D721Med (cell line): ENCODE measurements around the gene ARHGAP6.

Experiments
- DNase-seq: peaks from one replicate; pipeline ENCODE4 v3.0.0; 2011; ENCODE audit warnings: low spot score; ENCODE audit not compliant: insufficient read length
- FAIRE-seq: peaks from 2 replicates; lab custom pipeline; 2011; peaks lifted over from hg19 to GRCh38; lab: Jason Lieb, UNC
- TF ChIP-seq, protein P1 (sequence below): IDR thresholded peaks from 2 replicates; pipeline ENCODE4 v1.5.1; 2012; ENCODE audit warnings: mild to moderate bottlenecking, control low read depth; ENCODE audit not compliant: insufficient read depth; ENCODE audit errors: missing control alignments

The ARHGAP6 gene

DNA sequence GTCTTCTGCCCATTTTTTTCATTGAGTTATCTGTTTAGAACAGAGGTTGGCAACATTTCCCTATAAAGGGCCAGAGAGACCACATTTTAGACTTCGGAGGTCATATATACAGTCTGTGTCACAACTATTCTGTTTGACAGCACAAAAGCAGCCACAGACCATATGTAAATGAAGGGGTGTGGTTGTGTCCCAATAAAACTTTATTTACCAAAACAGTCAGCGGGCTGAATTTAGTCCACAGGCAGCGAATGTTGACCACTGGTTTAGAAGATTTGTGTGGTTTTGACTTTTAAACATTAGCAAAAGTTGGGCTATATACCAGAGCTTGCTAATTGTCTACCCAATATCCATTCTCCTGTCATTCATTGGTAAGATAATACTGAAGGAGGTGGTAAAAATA lies 221.7 kb downstream of the ARHGAP6 start:
- no peak for FAIRE-seq
- no peak for DNase-seq
- TF ChIP-seq, protein P1, sequence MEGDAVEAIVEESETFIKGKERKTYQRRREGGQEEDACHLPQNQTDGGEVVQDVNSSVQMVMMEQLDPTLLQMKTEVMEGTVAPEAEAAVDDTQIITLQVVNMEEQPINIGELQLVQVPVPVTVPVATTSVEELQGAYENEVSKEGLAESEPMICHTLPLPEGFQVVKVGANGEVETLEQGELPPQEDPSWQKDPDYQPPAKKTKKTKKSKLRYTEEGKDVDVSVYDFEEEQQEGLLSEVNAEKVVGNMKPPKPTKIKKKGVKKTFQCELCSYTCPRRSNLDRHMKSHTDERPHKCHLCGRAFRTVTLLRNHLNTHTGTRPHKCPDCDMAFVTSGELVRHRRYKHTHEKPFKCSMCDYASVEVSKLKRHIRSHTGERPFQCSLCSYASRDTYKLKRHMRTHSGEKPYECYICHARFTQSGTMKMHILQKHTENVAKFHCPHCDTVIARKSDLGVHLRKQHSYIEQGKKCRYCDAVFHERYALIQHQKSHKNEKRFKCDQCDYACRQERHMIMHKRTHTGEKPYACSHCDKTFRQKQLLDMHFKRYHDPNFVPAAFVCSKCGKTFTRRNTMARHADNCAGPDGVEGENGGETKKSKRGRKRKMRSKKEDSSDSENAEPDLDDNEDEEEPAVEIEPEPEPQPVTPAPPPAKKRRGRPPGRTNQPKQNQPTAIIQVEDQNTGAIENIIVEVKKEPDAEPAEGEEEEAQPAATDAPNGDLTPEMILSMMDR = no peak

DNA sequence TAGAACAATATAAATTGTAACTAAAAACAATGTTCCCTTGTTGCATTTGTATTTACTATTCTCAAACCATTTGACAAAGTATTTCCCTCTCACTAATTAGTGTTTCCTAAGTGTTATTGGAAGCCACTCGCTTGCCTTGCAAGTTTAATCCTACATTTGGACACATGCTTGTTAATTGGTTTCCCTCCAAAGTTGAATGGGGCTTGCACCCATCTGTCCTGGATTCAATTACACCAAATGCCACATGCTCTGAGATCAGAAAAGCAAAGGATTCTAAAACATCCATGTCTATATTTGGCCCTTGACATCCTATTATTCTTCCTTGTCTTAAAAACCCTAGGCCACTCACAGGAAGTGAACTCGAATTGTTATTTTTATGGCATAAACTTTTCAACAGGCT lies 225.9 kb downstream of the ARHGAP6 start:
- TF ChIP-seq, protein P1 = no peak
- FAIRE-seq (no peak), DNase-seq (no peak)

DNA sequence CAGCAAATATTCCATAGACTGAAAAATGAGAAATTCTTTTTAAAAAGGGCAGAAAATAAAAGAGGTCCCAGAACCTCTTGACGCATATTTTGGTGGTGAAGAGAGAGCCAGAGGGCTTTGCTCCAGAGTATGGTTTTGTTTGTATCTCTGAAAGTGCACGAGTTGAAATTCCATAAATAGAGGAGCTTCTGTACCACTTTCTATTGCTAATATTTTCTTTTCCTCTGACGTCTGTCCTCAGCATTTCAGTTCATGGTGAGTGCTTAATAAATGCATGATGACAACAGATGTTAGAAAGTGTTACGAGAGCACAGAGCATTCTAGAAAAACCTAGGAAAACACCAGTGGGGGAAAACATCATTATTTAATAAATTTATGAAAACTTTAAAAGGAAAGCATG lies 227.0 kb downstream of the ARHGAP6 start:
- DNase-seq (no peak), FAIRE-seq (no peak)
- TF ChIP-seq, protein P1 = no peak

DNA sequence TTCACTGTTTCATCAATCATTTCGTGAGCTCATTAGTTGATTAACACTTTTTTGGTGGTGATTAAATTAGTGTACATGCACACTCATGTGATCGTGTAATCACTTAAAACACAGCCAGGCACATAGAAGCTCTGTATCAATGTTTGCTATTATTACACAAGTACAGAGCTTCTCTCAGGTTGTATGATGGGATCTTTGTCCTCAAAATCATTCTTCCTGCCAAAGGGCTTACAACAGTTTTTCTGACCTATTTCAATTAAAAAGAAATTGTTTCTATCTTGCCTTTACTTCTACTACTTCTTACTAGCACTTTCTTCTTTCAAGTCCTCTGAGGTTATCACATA lies 227.4 kb downstream of the ARHGAP6 start:
- TF ChIP-seq, protein P1 = no peak
- DNase-seq (no peak), FAIRE-seq (no peak)

DNA sequence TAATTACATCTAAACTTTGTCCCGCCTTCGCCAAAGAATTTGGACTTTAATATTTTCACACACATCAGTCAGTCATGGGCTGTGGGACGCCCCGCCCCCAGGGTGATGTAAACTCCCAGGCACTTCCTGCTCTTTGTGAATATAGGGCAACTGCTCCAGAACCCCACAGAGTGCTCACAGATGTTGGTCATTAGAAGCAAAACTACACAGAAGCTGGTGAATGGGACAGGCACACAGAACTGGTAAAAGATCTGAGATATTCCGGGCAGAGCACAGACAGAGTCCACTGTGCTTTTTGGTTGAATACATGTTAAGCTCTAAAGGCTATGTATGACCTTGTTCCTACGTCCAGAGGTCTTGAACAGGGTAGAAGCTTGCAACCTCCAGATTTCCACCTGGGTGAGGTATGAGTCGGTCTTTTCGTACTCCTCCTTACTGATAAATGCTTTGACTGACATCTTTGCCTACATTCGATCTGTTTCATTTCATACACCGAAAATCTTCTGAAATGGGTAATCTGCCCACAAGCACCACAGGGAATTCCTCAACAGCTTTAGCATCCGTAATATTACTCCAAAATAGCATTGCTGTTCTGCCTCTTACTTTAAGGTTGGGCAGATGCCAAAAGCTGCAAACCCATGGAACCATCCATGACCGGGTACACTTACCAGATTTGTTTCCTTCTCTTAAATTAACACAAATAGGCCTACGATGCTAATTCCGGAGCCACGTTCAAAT lies 227.9 kb downstream of the ARHGAP6 start:
- no peak for FAIRE-seq
- TF ChIP-seq, protein P1 = no peak
- no peak for DNase-seq

DNA sequence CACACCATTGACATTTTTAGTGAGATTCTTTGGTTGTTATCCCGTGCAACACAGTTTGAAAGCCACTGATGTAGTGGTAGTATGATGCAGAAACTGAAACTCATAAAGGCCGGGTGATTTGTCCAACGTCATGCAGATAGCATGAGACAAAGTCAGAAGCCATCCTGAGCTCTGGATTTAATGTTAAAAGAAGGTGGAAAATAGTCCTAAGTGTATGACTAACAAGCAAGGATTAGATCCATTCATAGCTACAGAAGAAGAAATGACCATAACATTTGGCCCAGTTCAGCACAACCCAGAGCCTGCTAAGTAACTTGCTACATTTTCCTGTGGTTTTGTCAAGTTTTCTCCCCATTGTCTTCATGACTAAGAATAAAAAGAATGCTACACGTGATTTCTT lies 230.2 kb downstream of the ARHGAP6 start:
- TF ChIP-seq, protein P1 = no peak
- DNase-seq = no peak
- FAIRE-seq = no peak

DNA sequence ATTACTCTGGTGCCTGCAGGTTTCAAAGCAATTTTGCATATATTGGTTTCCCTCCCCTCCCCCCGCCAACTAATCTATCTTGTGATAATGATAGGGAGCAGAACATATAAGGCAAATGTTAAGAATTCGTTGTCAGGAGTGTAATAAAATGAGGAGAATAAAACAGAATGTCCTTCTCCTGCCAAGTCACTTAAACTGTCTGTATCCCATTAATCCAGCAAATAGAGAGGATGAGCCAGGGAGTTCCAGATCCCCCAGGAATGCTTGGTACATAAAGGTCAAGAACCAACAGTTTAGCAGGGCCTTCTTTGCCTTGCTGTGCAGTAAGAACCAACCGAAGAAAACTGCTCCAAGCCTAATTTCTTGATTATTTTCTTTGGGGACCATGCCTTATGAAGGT lies 231.1 kb downstream of the ARHGAP6 start:
- DNase-seq = no peak
- FAIRE-seq = no peak
- TF ChIP-seq, protein P1 = no peak
